ENCODE measurements around the gene PDE2A. TPM values are rescaled to one million over a fixed set of nuclear protein-coding genes. Genes with fewer than 3 reads are reported as not detected.

PDE2A gene
- polyA plus RNA-seq, 1 donor: 15.1 TPM

DNA sequence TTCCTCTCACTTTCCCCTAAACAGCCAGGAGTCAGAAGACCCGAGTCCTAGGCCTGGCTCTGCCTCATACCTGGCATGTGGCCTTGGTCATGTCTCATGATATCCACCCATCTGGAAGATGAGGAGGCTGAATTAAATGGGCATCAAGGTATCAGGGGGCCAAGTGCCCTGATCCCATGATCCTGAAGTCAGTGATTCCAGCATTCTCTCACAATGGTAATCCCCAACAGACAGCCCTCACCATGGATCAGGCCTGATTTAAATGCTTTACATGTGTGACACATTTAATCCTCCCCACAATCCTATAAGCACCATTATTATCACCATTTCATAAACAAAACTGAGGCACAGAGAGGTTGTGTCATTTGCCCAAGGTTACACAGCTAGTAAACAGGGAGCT is 70.0 kb downstream of the PDE2A start:
- Histone ChIP-seq H3K27ac (ENCODE audit: low read length) (no peak overlapping the region), H3K27me3 (ENCODE audit: control insufficient read depth, insufficient read depth, low read length) (peaks cover 4% of the 10 kb centered on the region)
- WGBS (ENCODE audit: insufficient coverage, low lambda C conversion rate): no CpG with 5 or more reads among the region's 1 CpG

DNA sequence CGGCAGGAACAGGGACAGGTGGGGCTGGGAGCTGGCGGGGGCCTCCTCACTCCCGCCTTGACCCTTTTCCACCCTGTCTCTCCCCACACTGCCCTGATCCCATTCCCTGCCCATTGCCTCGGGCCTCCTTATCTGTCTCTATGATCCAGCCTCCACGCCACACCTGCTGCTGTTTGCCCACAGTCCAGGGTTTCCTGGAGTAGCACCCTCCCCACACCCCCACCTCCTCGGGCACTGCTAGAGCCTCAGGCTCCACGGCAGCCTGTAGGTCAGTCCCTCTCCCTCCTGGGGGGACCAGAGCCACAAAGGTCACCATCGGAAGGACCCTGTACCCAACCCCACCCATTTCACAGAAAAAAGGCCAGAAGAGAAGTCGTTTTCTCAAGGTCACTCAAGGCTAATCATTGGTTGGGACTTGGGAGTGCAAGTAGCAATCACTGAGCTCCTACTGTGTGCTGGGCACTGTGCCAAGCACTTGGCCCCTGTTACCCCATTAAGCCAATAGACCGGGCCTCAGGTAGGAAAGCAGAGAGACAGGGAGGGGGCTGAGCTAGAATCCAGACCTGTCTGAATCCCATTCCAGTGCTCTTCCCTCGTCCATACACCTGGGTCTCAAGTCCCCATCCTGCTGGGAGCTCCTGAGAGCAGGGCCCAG is 71.8 kb downstream of the PDE2A start:
- Histone ChIP-seq H3K27ac (ENCODE audit: low read length) (no peak overlapping the region), H3K4me3 (ENCODE audit: low read length) (no peak overlapping the region), H3K4me1 (ENCODE audit: control insufficient read depth, insufficient read depth, low read length) (peaks cover 7% of the 10 kb centered on the region), H3K27me3 (ENCODE audit: control insufficient read depth, insufficient read depth, low read length) (peaks cover 8% of the 10 kb centered on the region), H3K9me3 (ENCODE audit: control insufficient read depth, low read depth, low read length) (no peaks in the 10 kb centered on the region), H3K36me3 (ENCODE audit: control insufficient read depth, insufficient read depth, low read length) (no peaks in the 10 kb centered on the region)
- DNase-seq: no peak
- WGBS (ENCODE audit: insufficient coverage, low lambda C conversion rate): no CpG with 5 or more reads among the region's 11 CpGs

More for the DNA sequence above, 70.0 kb downstream of the PDE2A start:
- peaks cover 7% of the 10 kb centered on the region for H3K4me1 ChIP-seq (ENCODE audit: control insufficient read depth, insufficient read depth, low read length)
- no peaks in the 10 kb centered on the region for H3K36me3 ChIP-seq (ENCODE audit: control insufficient read depth, insufficient read depth, low read length)
- H3K4me3 ChIP-seq (ENCODE audit: low read length): no peak overlapping the region
- no peaks in the 10 kb centered on the region for H3K9me3 ChIP-seq (ENCODE audit: control insufficient read depth, low read depth, low read length)
- no peak for DNase-seq

DNA sequence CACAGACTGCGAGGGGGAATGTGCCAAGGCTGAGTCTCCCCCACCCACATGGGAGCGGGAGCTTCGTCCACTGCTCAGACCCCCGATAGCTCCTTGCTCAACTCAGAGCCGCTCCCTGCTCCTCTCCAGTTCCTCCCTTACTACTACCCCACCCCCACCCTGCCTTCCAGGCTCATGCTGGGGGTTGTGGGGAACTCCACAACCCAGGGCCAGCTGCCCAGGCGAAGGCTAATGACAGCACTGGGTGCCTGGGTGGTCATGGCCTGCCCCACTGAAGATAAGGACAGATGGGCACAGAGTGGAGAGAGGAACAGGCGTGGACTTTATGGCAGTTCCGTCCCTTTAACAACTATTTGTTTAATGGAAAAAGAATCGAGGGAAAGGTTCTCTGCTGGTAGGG is 73.7 kb downstream of the PDE2A start:
- Histone ChIP-seq H3K27ac (ENCODE audit: low read length) (no peak overlapping the region), H3K9me3 (ENCODE audit: control insufficient read depth, low read depth, low read length) (no peaks in the 10 kb centered on the region), H3K4me3 (ENCODE audit: low read length) (no peak overlapping the region), H3K27me3 (ENCODE audit: control insufficient read depth, insufficient read depth, low read length) (peaks cover 15% of the 10 kb centered on the region), H3K36me3 (ENCODE audit: control insufficient read depth, insufficient read depth, low read length) (no peaks in the 10 kb centered on the region), H3K4me1 (ENCODE audit: control insufficient read depth, insufficient read depth, low read length) (peaks cover 7% of the 10 kb centered on the region)
- DNase-seq: peak in 1 of 2 donors; percentile 22
- WGBS (ENCODE audit: insufficient coverage, low lambda C conversion rate): no CpG with 5 or more reads among the region's 9 CpGs

DNA sequence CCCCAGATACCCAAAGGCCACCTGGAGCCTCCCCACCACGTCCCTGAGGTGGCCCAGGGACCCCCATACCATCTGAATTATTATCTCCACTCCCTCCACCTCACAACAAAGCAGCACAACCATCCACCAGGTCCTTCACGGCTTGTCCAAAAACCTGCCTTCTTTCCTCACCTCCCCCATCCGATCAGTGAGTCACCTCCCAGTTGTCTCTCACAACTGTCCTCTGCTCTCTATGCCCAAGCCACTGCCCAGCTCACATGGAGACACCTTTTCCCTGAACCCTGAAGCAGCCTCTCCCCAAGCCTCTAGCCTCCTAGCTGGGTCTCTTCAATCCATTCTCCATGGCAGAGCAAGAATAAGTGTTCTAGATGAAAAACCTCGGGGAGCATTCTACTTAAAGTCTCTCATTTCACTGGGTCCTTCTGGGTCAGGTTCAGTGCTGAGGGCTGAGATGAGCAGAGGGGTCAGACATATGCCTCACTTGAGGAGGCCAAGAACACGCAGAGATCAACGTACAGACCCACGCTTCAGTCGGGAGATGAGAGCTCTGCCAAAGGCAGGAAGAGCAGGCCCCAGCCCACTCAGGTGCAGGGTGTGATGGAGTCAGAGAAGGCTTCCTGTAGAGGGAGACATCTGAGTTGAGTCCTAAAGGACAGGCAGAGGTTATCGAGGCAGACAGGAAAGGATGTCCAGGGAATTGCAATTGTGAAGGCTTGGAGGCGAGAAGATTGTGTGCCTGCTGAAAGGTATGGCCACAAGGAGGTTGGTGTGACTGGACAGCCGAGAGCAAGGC is 74.7 kb downstream of the PDE2A start:
- WGBS (ENCODE audit: insufficient coverage, low lambda C conversion rate): 50% methylated on average over 1 of the region's 11 CpGs
- DNase-seq: no peak

DNA sequence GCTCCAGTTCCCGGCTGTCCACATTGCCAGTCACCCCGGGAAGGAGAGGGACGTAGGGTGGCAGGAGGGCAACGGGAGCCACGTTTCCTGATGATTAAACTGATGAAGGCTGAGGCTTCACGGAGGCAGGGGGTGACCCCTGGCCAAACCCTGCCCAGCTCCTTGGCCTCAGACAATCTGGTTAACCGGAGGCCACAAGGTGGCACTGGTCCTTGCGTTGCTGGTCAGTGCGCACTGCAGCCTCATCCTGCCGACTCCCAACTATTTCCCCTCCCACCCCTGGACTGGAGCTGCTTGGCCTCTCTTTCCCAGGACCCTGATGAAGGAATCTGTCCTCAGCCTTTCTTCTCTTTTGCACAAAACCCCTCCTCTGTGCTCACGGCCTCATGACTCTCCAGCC is 75.3 kb downstream of the PDE2A start:
- Histone ChIP-seq H3K9me3 (ENCODE audit: control insufficient read depth, low read depth, low read length) (no peaks in the 10 kb centered on the region), H3K4me1 (ENCODE audit: control insufficient read depth, insufficient read depth, low read length) (peaks cover 7% of the 10 kb centered on the region), H3K4me3 (ENCODE audit: low read length) (no peak overlapping the region), H3K27ac (ENCODE audit: low read length) (no peak overlapping the region), H3K36me3 (ENCODE audit: control insufficient read depth, insufficient read depth, low read length) (no peaks in the 10 kb centered on the region), H3K27me3 (ENCODE audit: control insufficient read depth, insufficient read depth, low read length) (peaks cover 30% of the 10 kb centered on the region)
- WGBS (ENCODE audit: insufficient coverage, low lambda C conversion rate): no CpG with 5 or more reads among the region's 11 CpGs
- no peak for DNase-seq

More for the DNA sequence above, 74.7 kb downstream of the PDE2A start:
- Histone ChIP-seq H3K4me1 (ENCODE audit: control insufficient read depth, insufficient read depth, low read length) (peaks cover 7% of the 10 kb centered on the region), H3K36me3 (ENCODE audit: control insufficient read depth, insufficient read depth, low read length) (no peaks in the 10 kb centered on the region), H3K4me3 (ENCODE audit: low read length) (no peak overlapping the region), H3K27ac (ENCODE audit: low read length) (no peak overlapping the region), H3K27me3 (ENCODE audit: control insufficient read depth, insufficient read depth, low read length) (peaks cover 24% of the 10 kb centered on the region), H3K9me3 (ENCODE audit: control insufficient read depth, low read depth, low read length) (no peaks in the 10 kb centered on the region)

DNA sequence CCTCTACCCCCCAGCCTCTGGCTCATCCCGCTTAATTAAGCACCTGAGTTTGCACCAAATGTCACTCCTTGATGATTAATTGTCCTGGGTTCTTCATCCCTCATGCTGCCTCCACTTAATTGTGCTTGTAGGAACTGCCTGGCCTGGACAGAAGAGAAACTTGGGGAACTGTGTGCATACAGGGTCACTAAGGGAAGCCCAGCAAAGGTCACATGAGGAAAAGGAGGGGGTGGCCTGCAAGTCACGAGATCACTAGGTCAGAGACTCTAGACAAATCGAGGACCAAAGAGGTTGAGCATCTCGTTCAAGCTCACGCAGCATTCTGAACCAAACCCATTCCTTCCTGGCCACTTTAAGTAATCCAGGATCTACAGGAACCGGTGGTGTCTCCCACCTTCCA is 75.8 kb downstream of the PDE2A start:
- no peak overlapping the region for H3K27ac ChIP-seq (ENCODE audit: low read length)
- H3K4me1 ChIP-seq (ENCODE audit: control insufficient read depth, insufficient read depth, low read length): peaks cover 7% of the 10 kb centered on the region
- peaks cover 33% of the 10 kb centered on the region for H3K27me3 ChIP-seq (ENCODE audit: control insufficient read depth, insufficient read depth, low read length)
- no peak for DNase-seq
- H3K36me3 ChIP-seq (ENCODE audit: control insufficient read depth, insufficient read depth, low read length): no peaks in the 10 kb centered on the region
- 63% methylated on average over 2 of the region's 6 CpGs for WGBS (ENCODE audit: insufficient coverage, low lambda C conversion rate)
- H3K9me3 ChIP-seq (ENCODE audit: control insufficient read depth, low read depth, low read length): no peaks in the 10 kb centered on the region
- no peak overlapping the region for H3K4me3 ChIP-seq (ENCODE audit: low read length)

DNA sequence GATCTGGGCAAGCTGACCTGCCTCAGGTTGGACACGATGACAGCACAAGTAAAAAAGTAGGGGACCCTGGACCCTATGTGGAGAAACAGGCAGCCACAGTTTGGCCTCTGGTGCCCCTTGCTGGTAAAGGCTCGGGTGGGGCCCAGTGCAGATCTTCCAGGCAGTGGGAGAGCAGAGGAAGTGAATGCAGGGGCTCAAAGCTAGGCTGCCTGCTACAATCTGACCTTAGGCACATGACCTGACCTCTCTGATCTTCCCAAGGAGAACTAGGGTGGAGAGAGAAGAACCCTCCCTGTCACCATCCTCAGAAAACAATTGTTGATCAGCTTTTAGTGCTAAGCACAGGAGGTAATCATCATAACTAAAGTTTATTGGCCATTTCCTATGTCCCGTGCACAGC is 76.5 kb downstream of the PDE2A start:
- no peaks in the 10 kb centered on the region for H3K9me3 ChIP-seq (ENCODE audit: control insufficient read depth, low read depth, low read length)
- H3K36me3 ChIP-seq (ENCODE audit: control insufficient read depth, insufficient read depth, low read length): no peaks in the 10 kb centered on the region

DNA sequence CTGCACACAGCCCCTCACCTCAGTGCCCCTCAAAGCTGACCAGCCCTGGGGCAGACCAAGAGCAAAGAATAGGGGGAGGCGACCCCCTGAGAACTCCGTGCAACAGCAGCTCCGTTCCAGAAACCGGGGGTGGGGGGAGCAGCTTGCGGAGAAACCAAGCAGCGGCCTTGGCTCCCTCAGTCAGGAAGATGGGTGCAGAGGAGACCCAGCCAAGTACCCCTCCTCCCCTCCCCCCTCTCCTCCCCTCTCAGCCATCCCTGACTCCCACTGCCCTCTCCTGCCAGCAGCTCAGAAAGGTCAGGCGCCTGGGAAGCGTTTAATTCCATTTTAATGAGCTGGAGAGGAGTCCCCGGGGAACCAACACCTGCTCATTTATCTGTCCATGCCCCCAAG is 78.9 kb downstream of the PDE2A start:
- Histone ChIP-seq H3K9me3 (ENCODE audit: control insufficient read depth, low read depth, low read length) (no peaks in the 10 kb centered on the region), H3K27me3 (ENCODE audit: control insufficient read depth, insufficient read depth, low read length) (peaks cover 61% of the 10 kb centered on the region)
- no CpG with 5 or more reads among the region's 9 CpGs for WGBS (ENCODE audit: insufficient coverage, low lambda C conversion rate)

More for the DNA sequence above, 76.5 kb downstream of the PDE2A start:
- H3K27ac ChIP-seq (ENCODE audit: low read length): no peak overlapping the region
- no peak for DNase-seq
- no CpG with 5 or more reads among the region's 3 CpGs for WGBS (ENCODE audit: insufficient coverage, low lambda C conversion rate)
- H3K27me3 ChIP-seq (ENCODE audit: control insufficient read depth, insufficient read depth, low read length): peaks cover 40% of the 10 kb centered on the region
- peaks cover 7% of the 10 kb centered on the region for H3K4me1 ChIP-seq (ENCODE audit: control insufficient read depth, insufficient read depth, low read length)
- H3K4me3 ChIP-seq (ENCODE audit: low read length): no peak overlapping the region

DNA sequence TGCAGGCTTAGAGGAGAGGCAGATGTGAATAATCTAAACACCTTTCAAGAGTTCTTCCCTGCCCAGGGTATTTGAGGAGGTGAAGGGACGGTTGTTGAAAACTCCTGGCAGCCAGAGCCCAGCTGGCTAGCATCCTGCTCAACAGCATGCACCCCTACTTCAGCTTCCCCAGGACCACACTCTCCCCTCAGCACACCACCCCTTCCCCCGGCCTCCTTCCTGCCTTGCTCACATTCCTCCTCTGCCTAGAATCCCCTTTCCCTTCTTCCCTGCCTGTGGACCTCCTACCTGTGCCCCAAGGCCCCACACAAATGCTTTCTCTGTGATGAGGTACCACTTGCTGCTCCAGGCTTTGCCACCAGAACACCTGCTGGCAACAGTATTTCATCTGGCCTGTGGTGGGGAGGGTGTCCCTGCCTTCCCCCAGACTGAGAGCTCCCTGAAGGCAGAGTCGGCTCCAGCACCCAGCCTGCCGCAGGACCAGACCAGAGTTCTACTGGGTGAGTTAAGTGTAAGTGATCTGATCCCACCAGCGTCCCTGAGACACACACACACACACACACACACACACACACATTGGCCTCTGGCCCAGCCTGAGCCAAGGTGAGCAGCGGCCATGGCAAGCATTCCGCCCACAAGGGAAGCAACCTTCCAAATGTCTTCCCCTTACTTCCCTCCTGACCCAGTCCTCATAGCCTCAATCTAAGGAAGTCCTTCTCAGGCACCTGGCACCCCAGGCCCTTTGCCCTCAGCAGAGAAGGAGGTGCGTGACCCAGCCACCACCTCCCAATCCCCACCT is 79.5 kb downstream of the PDE2A start:
- DNase-seq: no peak
- peaks cover 66% of the 10 kb centered on the region for H3K27me3 ChIP-seq (ENCODE audit: control insufficient read depth, insufficient read depth, low read length)
- WGBS (ENCODE audit: insufficient coverage, low lambda C conversion rate): 0% methylated on average over 1 of the region's 8 CpGs
- H3K4me3 ChIP-seq (ENCODE audit: low read length): no peak overlapping the region
- H3K27ac ChIP-seq (ENCODE audit: low read length): no peak overlapping the region
- H3K9me3 ChIP-seq (ENCODE audit: control insufficient read depth, low read depth, low read length): no peaks in the 10 kb centered on the region
- H3K4me1 ChIP-seq (ENCODE audit: control insufficient read depth, insufficient read depth, low read length): peaks cover 3% of the 10 kb centered on the region
- no peaks in the 10 kb centered on the region for H3K36me3 ChIP-seq (ENCODE audit: control insufficient read depth, insufficient read depth, low read length)

More for the DNA sequence above, 78.9 kb downstream of the PDE2A start:
- no peaks in the 10 kb centered on the region for H3K36me3 ChIP-seq (ENCODE audit: control insufficient read depth, insufficient read depth, low read length)
- H3K4me1 ChIP-seq (ENCODE audit: control insufficient read depth, insufficient read depth, low read length): no peaks in the 10 kb centered on the region
- no peak overlapping the region for H3K27ac ChIP-seq (ENCODE audit: low read length)
- DNase-seq: no peak
- H3K4me3 ChIP-seq (ENCODE audit: low read length): no peak overlapping the region

DNA sequence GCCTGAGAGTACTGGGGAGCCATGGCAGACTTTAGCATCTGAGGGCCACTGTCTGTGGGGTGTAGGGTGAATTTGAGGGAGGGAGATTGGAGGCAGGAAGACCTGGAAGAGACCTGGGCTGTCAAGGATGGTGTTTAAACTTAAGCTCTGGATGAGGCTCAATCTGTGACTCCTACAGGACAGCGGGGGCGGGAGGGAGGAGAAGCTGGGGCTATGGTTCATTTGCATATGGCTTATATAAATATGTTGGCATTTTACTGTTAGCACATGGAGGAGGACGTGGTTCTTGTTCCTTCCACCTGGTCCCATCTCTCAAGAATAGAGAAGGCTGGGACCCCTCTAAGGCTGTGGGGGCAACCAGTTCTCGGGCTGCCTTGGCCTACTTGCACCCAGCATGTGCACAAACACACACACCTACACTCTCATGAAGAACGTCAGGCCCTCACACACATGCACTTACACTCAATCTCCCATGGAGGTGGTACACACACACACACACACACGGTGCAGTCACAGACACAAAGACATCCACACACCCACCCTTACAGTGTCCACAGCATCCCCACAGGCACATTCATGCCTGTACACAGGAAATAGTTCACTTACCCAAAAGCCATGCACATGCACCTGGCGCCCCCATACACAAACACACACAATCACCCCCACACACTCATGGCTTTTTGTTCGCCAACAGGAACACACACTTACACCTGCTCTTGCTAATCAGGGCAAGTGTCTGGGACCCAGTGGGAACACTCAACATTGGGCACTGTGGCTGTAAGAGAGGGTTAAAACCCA is 81.3 kb downstream of the PDE2A start:
- peaks cover 3% of the 10 kb centered on the region for H3K4me1 ChIP-seq (ENCODE audit: control insufficient read depth, insufficient read depth, low read length)
- WGBS (ENCODE audit: insufficient coverage, low lambda C conversion rate): no CpG with 5 or more reads among the region's 8 CpGs
- H3K27me3 ChIP-seq (ENCODE audit: control insufficient read depth, insufficient read depth, low read length): peaks cover 78% of the 10 kb centered on the region
- no peak overlapping the region for H3K4me3 ChIP-seq (ENCODE audit: low read length)
- no peaks in the 10 kb centered on the region for H3K9me3 ChIP-seq (ENCODE audit: control insufficient read depth, low read depth, low read length)
- DNase-seq: no peak
- H3K36me3 ChIP-seq (ENCODE audit: control insufficient read depth, insufficient read depth, low read length): no peaks in the 10 kb centered on the region
- H3K27ac ChIP-seq (ENCODE audit: low read length): no peak overlapping the region

All from large intestine (tissue), 3 donors.